Muscle of leg (tissue), 11 donors: Measurements from ENCODE around the gene EZR. TPM values are rescaled to one million over a fixed set of nuclear protein-coding genes. Genes with fewer than 3 reads are reported as not detected.

Experiments
- DNase-seq: peaks from one replicate; pipeline ENCODE4 v3.0.0; 2013
- H3K27ac ChIP-seq: one replicate; pipeline ENCODE4 v1.5.1; 2013; ENCODE audit warnings: mild to moderate bottlenecking, low read length, control low read depth
- H3K27me3 ChIP-seq: one replicate; pipeline ENCODE4 v1.6.1; 2013; ENCODE audit warnings: low read length; ENCODE audit not compliant: control insufficient read depth, insufficient read depth
- H3K36me3 ChIP-seq: one replicate; pipeline ENCODE4 v1.6.1; 2013; ENCODE audit warnings: low read length; ENCODE audit not compliant: control insufficient read depth, insufficient read depth
- H3K4me1 ChIP-seq: one replicate; pipeline ENCODE4 v1.6.1; 2013; ENCODE audit warnings: low read length; ENCODE audit not compliant: control insufficient read depth, insufficient read depth
- H3K4me3 ChIP-seq: one replicate; pipeline ENCODE4 v1.5.1; 2013; ENCODE audit warnings: low read length, control low read depth
- H3K9me3 ChIP-seq: replicated peaks from 2 replicates; pipeline ENCODE4 v1.6.1; 2013; ENCODE audit warnings: low read depth, low read length; ENCODE audit not compliant: control insufficient read depth
- WGBS: methylation state at CpG from one replicate; pipeline ENCODE4 v1.1.5; 2013; ENCODE audit warnings: missing lambda C conversion rate; ENCODE audit not compliant: insufficient coverage; 5-methylcytosine and 5-hydroxymethylcytosine counted together
- polyA plus RNA-seq, 8 donors: library from polyadenylated mRNA; unstranded; fragments of 120-200 nt; gene quantifications; one replicate each; pipeline versions ENCODE4 v1.2.1 to v1.2.3, GENCODE V29; 2013; ENCODE audit warnings: inconsistent platforms in 1 of 8, low replicate concordance in 1 of 8; ENCODE audit not compliant: insufficient read length in 8 of 8, insufficient read depth in 1 of 8
- total RNA-seq: library from RNA; stranded (reverse); fragments of 120-200 nt; gene quantifications from one replicate; pipeline ENCODE4 v1.2.4, GENCODE V29; 2013

EZR gene
- total and polyA plus RNA-seq, 9 donors = 23.3 to 58.5 (median 37.8) TPM

- H3K27me3 ChIP-seq = no peaks in the 10 kb centered on the region
- WGBS = 94% methylated on average over 14 of the region's 18 CpGs
- peaks cover 4% of the 10 kb centered on the region for H3K36me3 ChIP-seq
- no peaks in the 10 kb centered on the region for H3K4me1 ChIP-seq
- peaks cover 4% of the 10 kb centered on the region for H3K9me3 ChIP-seq
- no peak overlapping the region for H3K27ac ChIP-seq
- no peak for DNase-seq
- H3K4me3 ChIP-seq = no peak overlapping the region
Measured at GRCh38 chr6:158730541-158730907, 88.6 kb downstream of the EZR start.

GRCh38 chr6:158729906-158730540 lies 89.1 kb downstream of the EZR start:
- DNase-seq = no peak
- Histone ChIP-seq H3K27me3 (no peaks in the 10 kb centered on the region), H3K4me3 (no peak overlapping the region), H3K27ac (no peak overlapping the region), H3K36me3 (peaks cover 4% of the 10 kb centered on the region), H3K4me1 (no peaks in the 10 kb centered on the region), H3K9me3 (peaks cover 4% of the 10 kb centered on the region)
- 100% methylated on average over 5 of the region's 6 CpGs for WGBS

GRCh38 chr6:158725704-158726103 lies 93.5 kb downstream of the EZR start:
- H3K4me1 ChIP-seq = no peaks in the 10 kb centered on the region
- peaks cover 7% of the 10 kb centered on the region for H3K36me3 ChIP-seq
- 91% methylated on average over 6 of the region's 8 CpGs for WGBS
- no peak overlapping the region for H3K27ac ChIP-seq
- no peak for DNase-seq
- H3K9me3 ChIP-seq = no peaks in the 10 kb centered on the region
- no peak overlapping the region for H3K4me3 ChIP-seq
- H3K27me3 ChIP-seq = no peaks in the 10 kb centered on the region

- 53% methylated on average over 3 of the region's 5 CpGs for WGBS
- peaks cover 14% of the 10 kb centered on the region for H3K4me1 ChIP-seq
- DNase-seq = no peak
- H3K36me3 ChIP-seq = peaks cover 9% of the 10 kb centered on the region
- no peaks in the 10 kb centered on the region for H3K27me3 ChIP-seq
- H3K27ac ChIP-seq = no peak overlapping the region
- no peaks in the 10 kb centered on the region for H3K9me3 ChIP-seq
- no peak overlapping the region for H3K4me3 ChIP-seq
Measured at GRCh38 chr6:158722176-158722729, 96.9 kb downstream of the EZR start.

- 52% methylated on average over 3 of the region's 13 CpGs for WGBS
- Histone ChIP-seq H3K4me1 (peaks cover 14% of the 10 kb centered on the region), H3K9me3 (no peaks in the 10 kb centered on the region), H3K4me3 (no peak overlapping the region), H3K27me3 (no peaks in the 10 kb centered on the region), H3K36me3 (peaks cover 11% of the 10 kb centered on the region), H3K27ac (no peak overlapping the region)
- DNase-seq = no peak
Measured at GRCh38 chr6:158718461-158719046, 100.6 kb downstream of the EZR start.

GRCh38 chr6:158717341-158718330 lies 101.5 kb downstream of the EZR start:
- 95% methylated on average over 12 of the region's 16 CpGs for WGBS
- Histone ChIP-seq H3K27ac (no peak overlapping the region), H3K4me3 (no peak overlapping the region), H3K36me3 (peaks cover 11% of the 10 kb centered on the region), H3K27me3 (no peaks in the 10 kb centered on the region), H3K4me1 (peaks cover 14% of the 10 kb centered on the region), H3K9me3 (no peaks in the 10 kb centered on the region)
- no peak for DNase-seq

Other genes with a start within 250 kb of the EZR start
- gene DYNLT1, start 174.6 kb downstream of the EZR start, total RNA-seq = 46.0 TPM
- gene DYNLT1, start 174.6 kb downstream of the EZR start, polyA plus RNA-seq = 100 to 1,000 TPM in 1 of 8 donors, 10 to 100 TPM in 7; 74.6 to 103 (median 86.0) TPM
- 7.8 TPM for gene SYTL3, start 169.3 kb downstream of the EZR start, total RNA-seq
- 10 to 100 TPM in 1 of 8 donors, 1 to 10 TPM in 7; 4.2 to 10.5 (median 7.3) TPM for gene SYTL3, start 169.3 kb downstream of the EZR start, polyA plus RNA-seq
- gene RSPH3, start 180.8 kb upstream of the EZR start, total RNA-seq = 2.4 TPM
- 1 to 10 TPM; 2.3 to 5.2 (median 3.3) TPM for gene RSPH3, start 180.8 kb upstream of the EZR start, polyA plus RNA-seq
- 0.66 TPM for gene TAGAP, start 225.6 kb upstream of the EZR start, total RNA-seq
- 1 to 10 TPM in 3 of 8 donors, under 1 TPM in 5; 0.66 to 1.7 (median 0.88) TPM for gene TAGAP, start 225.6 kb upstream of the EZR start, polyA plus RNA-seq